ENCODE data around the gene VSTM1. TPM values are rescaled to one million over a fixed set of nuclear protein-coding genes. Genes with fewer than 3 reads are reported as not detected.

Gene VSTM1
- total and polyA plus RNA-seq, 2 of the 8 experiments (the other 6 are each of a cell fraction or from before 2014, with no cell fraction given) = 0.12 to 0.65 TPM

DNA sequence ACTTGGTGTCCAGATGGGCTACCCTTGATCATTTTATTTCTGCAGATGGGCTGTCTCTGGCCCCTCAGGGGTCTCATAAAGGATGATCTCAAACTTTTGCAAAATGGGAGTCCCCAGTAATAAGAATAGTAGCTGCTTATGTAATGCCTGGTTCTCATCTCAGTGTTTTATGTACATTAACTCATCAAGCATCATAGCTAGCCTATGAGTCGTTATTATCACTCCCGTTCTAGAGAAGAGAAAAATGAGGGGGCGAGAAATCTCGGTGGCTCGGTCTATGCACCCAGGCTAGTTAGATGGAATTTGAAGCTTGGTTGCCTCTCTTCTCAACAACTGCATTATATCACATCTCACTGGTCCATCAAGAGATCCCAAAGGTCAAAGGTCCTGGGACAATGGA lies 68.9 kb downstream of the VSTM1 start (continued):
- no peak for TF ChIP-seq CHD2 (IDR thresholded peaks at IDR 0.05; ENCODE audit: low read length)
